ENCODE data around the gene CD22. TPM values are rescaled to one million over a fixed set of nuclear protein-coding genes. Genes with fewer than 3 reads are reported as not detected.

CD22 gene
- total and polyA plus RNA-seq, 10 of the 15 experiments (the other 5 are each of a cell fraction or from before 2014, with no cell fraction given) = 23.0 to 344 (median 181) TPM

- no peak for DNase-seq (ENCODE audit: low read depth, low spot score)
Observed at GRCh38 chr19:35352177-35352447, 23.1 kb downstream of the CD22 start.

More at GRCh38 chr19:35352177-35352447, 23.1 kb downstream of the CD22 start:
- RAD21 ChIA-PET (ENCODE audit: unreplicated experiment) = interaction anchor here (1.2 to 6.8 kb wide), 18 partner anchors 17 to 158 kb away, joined by 3 to 143 read pairs (median 13); no protein-coding TSS in a partner anchor
- in situ Hi-C loops (cut with MboI) = no loop called here
- Histone ChIP-seq H3K27ac (ENCODE audit: control insufficient read depth, insufficient read depth) (no peak overlapping the region), H3K4me3 (no peak overlapping the region), H3K27me3 (replicated peaks in 1 of 2; ENCODE audit: control insufficient read depth in 2 of 2, insufficient read depth in 2 of 2, low read length in 1 of 2) (no peaks in the 10 kb centered on the region), H3K9ac (ENCODE audit: control insufficient read depth, insufficient read depth, low read length) (no peak overlapping the region), H4K20me1 (ENCODE audit: control insufficient read depth, insufficient read depth) (no peaks in the 10 kb centered on the region), H2AFZ (ENCODE audit: control insufficient read depth, low read depth, low read length) (no peak overlapping the region), H3K36me3 (ENCODE audit: control insufficient read depth in 2 of 2, insufficient read depth in 2 of 2, low read length in 1 of 2) (no peaks in the 10 kb centered on the region), H3K79me2 (ENCODE audit: control insufficient read depth, insufficient read depth, low read length) (no peaks in the 10 kb centered on the region), H3K4me1 (ENCODE audit: control insufficient read depth, insufficient read depth, low read length) (peaks cover 48% of the 10 kb centered on the region), H3K4me2 (ENCODE audit: control insufficient read depth, insufficient read depth) (peak overlapping the region; percentile 57; the same call in 1 of the 2 replicates), H3K9me3 (replicated peaks; ENCODE audit: control insufficient read depth, insufficient read depth, low read length) (no peaks in the 10 kb centered on the region)
- POLR2A ChIA-PET = interaction anchor here (2.2 to 5.5 kb wide), 4 partner anchors 25 to 143 kb away, joined by 11 to 35 read pairs (median 22); no protein-coding TSS in a partner anchor
- CTCF ChIA-PET = interaction anchor here (0.8 to 6.7 kb wide), 31 partner anchors 13 to 238 kb away, joined by 3 to 168 read pairs (median 6); no protein-coding TSS in a partner anchor
- FAIRE-seq = no peak
- BruUV-seq (replicated peaks) = no TSS peak
- intact Hi-C loops (cut with micrococcal nuclease; ENCODE audit: unreplicated experiment) = loop anchor here (1.0 to 2.0 kb wide), 5 partner anchors 49 to 143 kb away; no protein-coding TSS in a partner anchor
- SMC1A ChIA-PET (ENCODE audit: uncharacterized antibody, unreplicated experiment) = interaction anchor here (0.9 to 7.1 kb wide), 18 partner anchors 9 to 157 kb away, joined by 3 to 134 read pairs (median 12); no protein-coding TSS in a partner anchor
- TF ChIP-seq SKIL (IDR thresholded peaks at IDR 0.05; ENCODE audit: low read depth, poor library complexity, severe bottlenecking) (no peak), IRF4 (IDR thresholded peaks at IDR 0.05; ENCODE audit: low read depth, low read length) (no peak), STAT3 (IDR thresholded peaks at IDR 0.05; ENCODE audit: low read depth, low read length) (no peak)
- TF ChIP-seq, protein P1, sequence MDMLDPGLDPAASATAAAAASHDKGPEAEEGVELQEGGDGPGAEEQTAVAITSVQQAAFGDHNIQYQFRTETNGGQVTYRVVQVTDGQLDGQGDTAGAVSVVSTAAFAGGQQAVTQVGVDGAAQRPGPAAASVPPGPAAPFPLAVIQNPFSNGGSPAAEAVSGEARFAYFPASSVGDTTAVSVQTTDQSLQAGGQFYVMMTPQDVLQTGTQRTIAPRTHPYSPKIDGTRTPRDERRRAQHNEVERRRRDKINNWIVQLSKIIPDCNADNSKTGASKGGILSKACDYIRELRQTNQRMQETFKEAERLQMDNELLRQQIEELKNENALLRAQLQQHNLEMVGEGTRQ (IDR thresholded peaks at IDR 0.05; ENCODE audit: borderline replicate concordance, low read depth, low read length) = no peak
- ATAC-seq = no peak
- WGBS (ENCODE audit: insufficient coverage, insufficient replicate concordance, low lambda C conversion rate, missing lambda C conversion rate) = 88% methylated on average over 18 of the region's 18 CpGs
